ENCODE results near the gene THEMIS. TPM values are rescaled to one million over a fixed set of nuclear protein-coding genes. Genes with fewer than 3 reads are reported as not detected.
A peak's percentile ranks its signal among the peaks of the same experiment; 100 is the strongest.

THEMIS gene
- total RNA-seq, 2 donors from 2014 or later, result 0.40 to 1.6 TPM

GRCh38 chr6:127918506-127919427 is 17.9 kb upstream of the THEMIS start:
- Histone ChIP-seq H3K36me3 (no peaks in the 10 kb centered on the region), H3K27me3 (replicated peaks; ENCODE audit: insufficient read depth) (no peaks in the 10 kb centered on the region), H3K4me1 (replicated peaks) (no peaks in the 10 kb centered on the region), H3K9me3 (no peaks in the 10 kb centered on the region), H3K27ac (no peak overlapping the region), H3K4me3 (no peak overlapping the region)
- intact Hi-C loops (cut with DNase I), result no loop called here
- no peak for DNase-seq (ENCODE audit: low spot score)
- TF ChIP-seq POLR2AphosphoS5 (IDR thresholded peaks at IDR 0.05), result no peak
- no peak for TF ChIP-seq POLR2A (IDR thresholded peaks at IDR 0.05)
- no peak for TF ChIP-seq CTCF (IDR thresholded peaks at IDR 0.05)
- WGBS, result 66% methylated on average over 3 of the region's 3 CpGs

GRCh38 chr6:127917766-127918165 is 16.9 kb upstream of the THEMIS start:
- intact Hi-C loops (cut with DNase I), result no loop called here
- H3K9me3 ChIP-seq, result no peaks in the 10 kb centered on the region
- TF ChIP-seq CTCF (IDR thresholded peaks at IDR 0.05) (no peak), POLR2AphosphoS5 (IDR thresholded peaks at IDR 0.05) (no peak), POLR2A (IDR thresholded peaks at IDR 0.05) (no peak)
- no peak for DNase-seq (ENCODE audit: low spot score)
- no peak overlapping the region for H3K27ac ChIP-seq
- no peaks in the 10 kb centered on the region for H3K36me3 ChIP-seq
- WGBS, result 89% methylated on average over 1 of the region's 1 CpG
- peak overlapping the region in 1 of 2 donors; percentile 1 for H3K4me3 ChIP-seq
- no peaks in the 10 kb centered on the region for H3K27me3 ChIP-seq (replicated peaks; ENCODE audit: insufficient read depth)
- H3K4me1 ChIP-seq (replicated peaks), result no peaks in the 10 kb centered on the region

GRCh38 chr6:127914240-127914639 is 13.4 kb upstream of the THEMIS start:
- no peaks in the 10 kb centered on the region for H3K4me1 ChIP-seq (replicated peaks)
- 74% methylated on average over 3 of the region's 3 CpGs for WGBS

GRCh38 chr6:127912914-127913313 is 12.1 kb upstream of the THEMIS start:
- 56% methylated on average over 3 of the region's 3 CpGs for WGBS
- Histone ChIP-seq H3K27ac (no peak overlapping the region), H3K36me3 (no peaks in the 10 kb centered on the region), H3K27me3 (replicated peaks; ENCODE audit: insufficient read depth) (no peaks in the 10 kb centered on the region), H3K4me1 (replicated peaks) (no peaks in the 10 kb centered on the region), H3K4me3 (no peak overlapping the region), H3K9me3 (no peaks in the 10 kb centered on the region)
- intact Hi-C loops (cut with DNase I), result no loop called here
- DNase-seq (ENCODE audit: low spot score), result no peak
- TF ChIP-seq CTCF (IDR thresholded peaks at IDR 0.05) (no peak), POLR2AphosphoS5 (IDR thresholded peaks at IDR 0.05) (no peak), POLR2A (IDR thresholded peaks at IDR 0.05) (no peak)

More at GRCh38 chr6:127914240-127914639, 13.4 kb upstream of the THEMIS start:
- no peaks in the 10 kb centered on the region for H3K36me3 ChIP-seq
- no peaks in the 10 kb centered on the region for H3K27me3 ChIP-seq (replicated peaks; ENCODE audit: insufficient read depth)
- DNase-seq (ENCODE audit: low spot score), result no peak
- no peak overlapping the region for H3K27ac ChIP-seq
- H3K9me3 ChIP-seq, result no peaks in the 10 kb centered on the region
- TF ChIP-seq POLR2A (IDR thresholded peaks at IDR 0.05), result no peak
- TF ChIP-seq POLR2AphosphoS5 (IDR thresholded peaks at IDR 0.05), result no peak
- TF ChIP-seq CTCF (IDR thresholded peaks at IDR 0.05), result no peak
- intact Hi-C loops (cut with DNase I), result no loop called here
- H3K4me3 ChIP-seq, result no peak overlapping the region

Data from prostate gland (tissue), 2 donors.